ENCODE measurements around the gene TMEM38A.
A peak's percentile ranks its signal among the peaks of the same experiment; 100 is the strongest.
"Not testable (repeated sequence)": the region's sequence is repeated elsewhere in the genome, so short reads cannot be mapped to it uniquely, and the experiment has no call there.

TMEM38A gene

DNA sequence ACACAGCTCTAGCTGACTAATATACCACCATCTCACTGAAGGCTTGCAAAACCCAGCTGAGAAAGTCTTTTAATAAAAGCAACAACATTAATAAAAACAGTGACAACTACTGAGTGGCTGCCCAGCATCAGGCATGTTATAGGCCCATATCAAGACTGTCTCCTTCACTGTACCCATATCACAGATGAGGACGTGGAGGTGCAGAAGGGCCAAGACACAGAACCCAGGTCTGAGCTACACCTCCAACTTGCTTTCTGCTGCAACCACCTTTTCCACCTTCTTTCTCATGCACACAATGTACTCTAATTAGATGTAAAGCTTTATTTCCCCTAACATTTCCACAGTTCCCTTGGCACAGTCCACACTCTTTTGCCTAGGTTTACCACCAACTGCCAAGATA, 22.3 kb upstream of the TMEM38A start:
- DNase-seq (ENCODE audit: low spot score): no peak

DNA sequence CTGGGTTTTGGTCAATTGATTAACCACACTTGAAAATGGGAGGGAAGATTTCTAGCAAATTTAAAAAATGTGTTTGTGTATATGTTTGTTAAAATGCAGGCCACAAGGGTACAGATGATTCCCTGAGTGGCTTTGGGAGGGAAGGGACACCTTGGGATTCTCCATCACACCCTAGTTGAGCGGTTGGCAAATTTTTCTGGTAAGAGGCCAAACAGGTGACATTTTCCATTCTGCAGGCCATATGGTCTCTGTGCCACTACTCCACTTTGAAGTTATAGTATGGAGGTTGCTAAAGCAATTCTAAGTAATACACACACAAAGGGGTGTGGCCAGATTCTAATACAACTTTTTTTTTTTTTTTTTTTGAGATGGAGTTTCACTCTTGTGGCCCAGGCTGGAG, 20.0 kb upstream of the TMEM38A start:
- DNase-seq (ENCODE audit: low spot score): no peak

DNA sequence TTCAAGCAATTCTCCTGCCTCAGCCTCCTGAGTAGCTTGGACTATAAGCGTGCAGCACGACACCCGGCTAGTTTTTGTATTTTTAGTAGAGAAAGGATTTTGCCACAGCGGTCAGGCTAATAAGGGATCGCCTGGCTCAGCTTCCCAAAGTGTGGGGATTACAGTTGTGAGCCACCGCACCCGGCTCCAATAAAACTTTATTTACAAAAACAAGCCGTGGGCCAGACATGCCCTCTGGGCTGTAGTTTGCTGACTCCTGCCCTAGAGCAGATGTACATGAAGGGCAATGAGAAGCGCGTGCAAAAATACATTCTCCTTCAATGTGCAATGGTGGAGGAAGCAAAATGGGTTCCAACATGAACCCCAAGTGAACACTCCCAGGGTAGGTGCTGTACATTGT, 19.2 kb upstream of the TMEM38A start:
- DNase-seq (ENCODE audit: low spot score): no peak

DNA sequence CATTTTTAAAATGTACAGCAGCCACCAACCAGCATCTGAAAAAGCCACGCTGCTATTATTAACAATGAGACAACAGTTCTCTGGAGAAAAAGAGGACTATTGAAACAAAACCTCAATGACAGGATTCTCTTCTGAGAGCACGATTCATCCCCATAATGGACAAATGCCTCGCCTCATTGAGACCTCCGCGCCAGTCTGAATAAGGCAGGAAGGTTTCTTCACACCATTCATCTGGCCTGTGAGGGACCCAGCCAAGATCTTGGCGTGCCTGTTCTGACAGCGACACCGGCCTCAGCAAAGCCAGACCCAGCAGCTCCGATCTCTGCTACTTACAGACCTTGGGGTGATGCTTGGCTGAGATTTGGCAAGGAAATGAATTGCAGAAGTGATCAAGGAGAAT, 15.8 kb upstream of the TMEM38A start:
- DNase-seq (ENCODE audit: low spot score): no peak

DNA sequence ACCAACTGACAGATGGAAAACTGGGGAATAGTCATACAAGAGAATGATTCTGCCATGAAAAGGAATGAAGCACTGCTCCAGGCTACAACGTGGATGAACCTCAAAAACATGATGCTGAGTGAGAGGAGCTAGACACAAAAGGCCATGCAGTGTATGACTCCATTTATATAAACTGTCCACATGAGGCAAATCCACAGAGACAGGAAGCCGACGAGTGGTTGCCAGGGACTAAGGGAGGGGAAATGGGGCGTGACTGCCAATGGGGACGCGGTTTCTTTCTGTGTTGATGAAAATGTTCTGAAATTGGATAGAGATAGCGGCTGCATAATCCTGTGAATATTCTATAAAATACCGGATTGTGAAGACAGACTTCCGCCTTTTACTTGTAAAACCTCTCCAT, 11.2 kb upstream of the TMEM38A start:
- peak; percentile 40 for DNase-seq (ENCODE audit: low spot score)

DNA sequence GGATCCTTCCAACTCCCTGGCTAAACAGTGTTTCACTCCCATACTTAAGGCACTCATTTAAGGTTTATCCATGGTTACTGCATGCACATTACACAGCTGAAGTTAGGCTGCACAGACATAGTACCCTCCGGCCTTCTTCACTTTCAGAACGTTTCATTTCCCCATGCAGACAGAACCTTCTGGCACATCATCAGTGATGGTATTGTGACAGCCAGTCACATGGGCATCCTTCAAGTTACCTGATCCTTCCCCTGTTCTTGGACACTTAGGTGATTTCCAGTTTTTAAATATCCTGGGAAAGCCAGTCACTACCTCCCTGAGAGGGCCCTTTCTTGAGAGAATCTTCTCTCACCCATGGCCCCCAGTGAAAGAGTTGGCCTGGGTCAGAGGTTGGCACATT, 10.1 kb upstream of the TMEM38A start:
- no peak for DNase-seq (ENCODE audit: low spot score)

DNA sequence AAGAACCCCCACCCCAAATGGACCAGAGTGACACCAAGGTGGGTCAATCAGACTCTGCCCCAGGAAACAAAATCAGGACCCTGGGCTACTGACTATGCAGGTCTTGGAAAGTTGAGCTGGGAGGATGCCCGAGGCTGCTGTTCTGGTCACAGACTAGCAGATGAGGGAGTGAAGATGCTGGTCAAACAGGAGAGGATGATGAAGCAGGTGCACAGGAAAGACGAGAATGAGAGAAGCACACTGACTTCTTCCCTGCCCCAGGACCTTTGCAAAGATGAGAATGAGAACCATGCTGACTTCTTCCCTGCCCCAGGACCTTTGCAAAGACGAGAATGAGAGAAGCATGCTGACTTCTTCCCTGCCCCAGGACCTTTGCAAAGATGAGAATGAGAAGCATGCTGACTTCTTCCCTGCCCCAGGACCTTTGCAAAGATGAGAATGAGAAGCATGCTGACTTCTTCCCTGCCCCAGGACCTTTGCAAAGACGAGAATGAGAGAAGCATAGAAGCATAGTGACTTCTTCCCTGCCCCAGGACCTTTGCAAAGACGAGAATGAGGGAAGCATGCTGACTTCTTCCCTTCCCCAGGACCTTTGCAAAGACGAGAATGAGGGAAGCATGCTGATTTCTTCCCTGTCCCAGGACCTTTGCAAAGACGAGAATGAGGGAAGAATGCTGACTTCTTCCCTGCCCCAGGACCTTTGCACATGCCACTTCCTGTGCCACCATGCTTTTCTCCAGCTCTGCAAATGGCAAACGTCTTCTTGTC, 9.3 kb upstream of the TMEM38A start:
- not testable (repeated sequence) for DNase-seq (ENCODE audit: low spot score)

DNA sequence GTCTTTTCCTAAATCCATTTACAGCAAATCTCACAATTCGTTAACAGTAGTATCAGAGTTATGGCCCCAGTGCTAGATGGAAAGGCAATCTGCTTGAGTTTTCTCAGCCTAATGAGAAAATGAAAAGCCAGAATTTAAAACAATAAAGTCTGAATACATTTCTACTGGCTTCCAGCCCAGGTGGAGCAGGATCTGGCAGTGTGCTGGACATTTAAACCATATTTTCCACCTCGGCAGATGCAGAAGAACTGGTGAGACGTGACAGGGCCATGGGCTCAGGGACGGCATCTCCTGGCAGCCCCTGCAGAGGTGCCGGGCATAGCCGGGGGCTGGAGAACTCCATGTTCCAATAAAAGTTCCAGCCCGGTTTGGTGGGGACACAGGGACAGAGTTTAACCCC, 8.1 kb upstream of the TMEM38A start:
- no peak for DNase-seq (ENCODE audit: low spot score)

DNA sequence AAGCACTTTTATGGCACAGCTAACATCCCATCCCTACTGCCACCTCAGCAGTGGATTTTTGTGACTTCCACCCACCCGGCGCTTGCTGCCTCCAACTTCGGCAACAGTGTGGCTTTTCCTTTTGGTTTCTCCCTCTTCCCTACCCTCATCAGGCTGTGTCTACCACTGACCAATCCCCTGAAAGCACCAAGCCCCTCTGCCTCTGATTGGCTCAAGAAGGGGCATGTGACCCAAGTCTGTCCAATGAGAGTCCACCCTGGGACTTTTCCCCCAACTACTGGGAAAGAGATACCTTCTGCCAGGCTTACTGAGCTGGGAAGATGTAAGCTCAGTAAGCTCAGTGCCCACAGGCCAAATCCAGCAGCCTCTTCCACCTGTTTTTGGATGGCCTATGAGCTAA, 6.8 kb upstream of the TMEM38A start:
- DNase-seq (ENCODE audit: low spot score): no peak

DNA sequence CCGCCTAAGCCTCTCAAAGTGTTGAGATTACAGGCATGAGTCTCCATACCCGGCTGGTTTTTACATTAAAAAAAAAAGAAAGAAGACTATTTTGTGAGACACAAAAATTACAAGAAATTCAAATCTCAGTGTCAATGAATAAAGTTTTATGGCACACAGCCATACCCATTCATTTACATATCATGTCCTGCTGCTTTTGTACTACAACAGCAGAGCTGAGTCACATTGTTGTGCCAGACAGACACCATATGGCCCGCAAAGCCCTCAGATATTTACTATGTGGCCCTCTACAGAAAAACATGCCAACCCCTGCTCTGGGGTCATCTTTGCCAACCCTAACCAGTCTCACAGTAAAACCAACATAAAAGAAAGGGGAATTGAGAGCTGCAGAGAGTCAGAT, 6.3 kb upstream of the TMEM38A start:
- no peak for DNase-seq (ENCODE audit: low spot score)

DNA sequence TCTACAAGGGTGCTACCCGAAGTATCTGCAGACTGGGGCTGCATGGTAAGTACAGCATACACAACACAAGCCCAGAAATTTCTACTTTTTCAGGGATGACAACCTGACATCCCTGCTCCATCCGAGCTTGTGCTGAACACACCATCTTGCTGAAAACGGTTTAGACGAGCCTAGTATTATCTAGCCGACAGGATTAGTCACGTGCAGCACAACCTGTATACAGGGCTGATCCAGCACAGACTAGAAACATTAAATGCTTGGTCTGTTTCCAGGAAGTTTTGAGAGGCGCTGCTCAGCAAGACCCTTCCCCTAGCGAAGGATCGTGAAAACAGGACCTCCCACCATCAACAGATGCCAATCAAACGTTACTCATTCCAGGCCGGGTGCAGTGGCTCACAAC, 5.2 kb upstream of the TMEM38A start:
- no peak for DNase-seq (ENCODE audit: low spot score)

DNA sequence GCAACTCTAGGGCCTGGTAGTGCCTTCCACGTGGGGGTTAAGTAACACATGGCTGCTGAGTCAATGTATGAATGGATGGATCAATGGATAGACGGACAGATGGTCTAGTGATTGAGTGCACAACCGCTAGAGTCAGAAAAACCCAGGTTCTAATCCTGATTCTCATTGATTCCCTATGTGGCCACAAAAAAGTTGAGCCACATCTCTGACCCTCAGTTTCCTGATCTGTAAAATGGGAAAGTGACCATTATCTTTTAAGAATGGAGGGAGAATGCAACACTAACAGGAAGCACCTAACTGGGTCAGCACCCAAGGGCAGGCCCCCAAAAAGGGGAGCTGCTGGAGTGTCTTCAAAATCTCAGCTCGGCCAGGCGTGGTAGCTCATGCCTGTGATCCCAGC, 3.6 kb upstream of the TMEM38A start:
- DNase-seq (ENCODE audit: low spot score): no peak

DNA sequence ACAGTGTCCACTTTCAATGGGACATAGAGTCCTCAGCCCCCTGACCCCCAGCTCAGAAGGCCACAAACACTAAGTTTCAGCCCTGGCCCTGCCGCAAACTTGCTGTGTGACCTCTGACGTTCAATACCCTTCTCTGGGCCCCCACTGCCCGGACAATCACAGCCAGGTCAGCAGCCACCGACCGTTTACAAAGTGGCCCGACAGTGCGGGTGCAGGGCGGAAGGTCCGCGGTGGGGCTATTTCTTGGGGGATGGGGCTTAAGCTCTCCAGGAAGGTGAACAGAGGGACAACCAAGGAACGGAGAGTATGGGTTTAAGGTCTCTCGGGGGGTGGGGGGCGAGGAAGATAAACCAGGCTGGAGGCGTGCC, 1.5 kb upstream of the TMEM38A start:
- DNase-seq (ENCODE audit: low spot score): peak; percentile 3

DNA sequence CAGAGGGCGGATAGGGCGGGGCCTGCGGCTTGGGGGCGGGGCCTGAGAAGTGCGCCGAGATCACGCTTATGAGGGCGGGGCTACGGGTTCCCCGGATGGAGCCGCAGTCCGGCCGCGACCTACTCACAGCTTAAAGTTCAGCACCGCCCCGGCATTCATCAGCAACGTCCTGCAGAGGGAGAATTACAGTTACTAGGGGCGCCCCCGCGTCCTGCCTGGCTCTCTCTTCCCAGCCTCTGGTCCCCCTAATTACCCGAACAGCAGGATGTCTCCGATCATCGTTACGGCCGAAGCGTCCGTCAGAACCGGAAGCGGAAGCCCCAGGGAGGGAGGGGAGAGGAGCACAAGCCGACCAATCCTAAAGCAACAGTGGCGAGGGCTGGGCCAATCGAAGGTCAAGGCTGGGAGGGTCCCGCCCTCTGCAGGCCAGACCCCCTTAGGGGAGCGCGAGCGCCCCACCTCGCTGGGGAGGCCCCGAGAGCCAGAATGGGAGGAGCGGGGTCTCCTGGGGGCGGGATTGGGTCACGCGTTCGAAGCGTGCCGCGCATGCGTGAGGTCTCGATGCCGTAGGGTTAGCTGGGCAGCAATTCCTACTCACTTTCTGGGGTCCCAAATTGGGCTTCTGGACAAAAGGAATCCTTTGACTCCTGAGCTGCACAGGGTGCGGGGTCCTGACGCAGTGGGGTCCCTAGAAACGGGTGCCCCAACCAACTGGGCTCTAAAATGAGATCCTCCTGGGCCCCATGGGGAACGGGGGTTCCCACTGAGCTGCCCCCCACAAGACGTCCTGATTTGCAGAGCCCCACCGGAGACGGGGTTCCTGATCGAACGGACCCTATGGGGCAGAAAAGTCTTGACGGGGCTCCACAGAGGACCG, 869 bp upstream of the TMEM38A start, which contains the start of gene SMIM7:
SMIM7 (minus strand) TSS at position 313 of the 877 bp plus-strand sequence; CDS start at position 279, 34 bp downstream.
- peak; percentile 98 for DNase-seq (ENCODE audit: low spot score)

DNA sequence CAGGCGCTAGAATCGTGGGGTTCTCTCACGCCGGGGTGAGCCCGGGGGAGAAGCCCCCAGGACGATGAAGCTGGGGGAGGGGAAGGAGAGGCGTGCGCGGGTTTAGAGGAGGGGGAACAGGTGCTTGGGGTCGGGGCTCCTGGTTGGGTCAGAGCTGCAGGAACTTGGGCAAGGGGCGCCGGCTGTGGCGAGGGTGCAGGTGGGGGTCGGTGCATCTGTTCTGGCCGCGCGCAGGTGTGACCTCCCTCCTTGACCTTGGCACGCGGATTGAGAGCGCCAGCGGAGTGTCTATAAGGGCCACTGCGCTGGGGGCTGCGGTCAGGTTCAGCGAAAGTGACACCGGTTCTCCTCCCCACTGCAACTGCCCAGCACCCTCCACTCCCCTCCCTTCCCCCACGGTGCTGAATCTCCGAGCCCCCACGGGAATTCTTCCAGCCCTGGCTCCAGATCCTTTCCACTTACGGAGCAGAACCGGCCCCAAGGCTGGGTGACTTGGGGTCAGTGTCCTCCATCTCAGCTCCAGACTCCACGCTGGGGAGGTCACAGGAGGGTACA, 618 bp downstream of the TMEM38A start:
- DNase-seq (ENCODE audit: low spot score): no peak

DNA sequence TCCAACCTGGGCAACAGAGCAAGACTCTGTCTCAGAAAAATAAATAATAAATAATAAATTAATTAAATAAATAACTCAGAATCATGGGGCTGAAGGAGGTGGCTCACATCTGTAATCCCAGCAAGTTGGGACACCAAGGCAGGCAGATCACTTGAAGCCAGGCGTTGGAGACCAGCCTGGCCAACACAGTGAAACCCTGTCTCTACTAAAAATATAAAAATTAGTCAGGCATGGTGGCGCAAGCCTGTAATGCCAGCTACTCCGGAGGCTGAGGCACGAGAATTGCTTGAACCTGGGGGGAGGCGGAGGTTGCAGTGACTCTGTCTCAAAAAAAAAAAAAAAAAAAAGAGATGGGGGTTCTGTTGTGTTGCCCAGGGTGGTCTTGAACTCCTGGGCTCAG, 7.2 kb downstream of the TMEM38A start:
- DNase-seq (ENCODE audit: low spot score): no peak

DNA sequence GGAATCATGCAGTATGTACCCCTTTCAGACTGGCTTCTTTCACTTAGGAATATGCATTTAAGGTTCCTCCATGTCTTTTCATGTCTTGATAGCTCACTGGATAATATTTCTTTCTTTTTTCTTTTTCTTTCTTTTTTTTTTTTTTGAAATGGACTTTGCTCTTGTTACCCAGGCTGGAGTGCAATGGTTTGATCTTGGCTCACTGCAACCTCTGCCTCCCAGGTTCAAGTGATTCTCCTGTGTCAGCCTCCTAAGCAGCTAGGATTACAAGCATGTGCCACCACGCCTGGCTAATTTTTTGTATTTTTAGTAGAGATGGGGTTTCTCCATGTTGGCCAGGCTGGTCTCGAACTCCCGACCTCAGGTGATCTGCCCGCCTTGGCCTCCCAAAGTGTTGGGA, 7.8 kb downstream of the TMEM38A start:
- DNase-seq (ENCODE audit: low spot score): not testable (repeated sequence)

DNA sequence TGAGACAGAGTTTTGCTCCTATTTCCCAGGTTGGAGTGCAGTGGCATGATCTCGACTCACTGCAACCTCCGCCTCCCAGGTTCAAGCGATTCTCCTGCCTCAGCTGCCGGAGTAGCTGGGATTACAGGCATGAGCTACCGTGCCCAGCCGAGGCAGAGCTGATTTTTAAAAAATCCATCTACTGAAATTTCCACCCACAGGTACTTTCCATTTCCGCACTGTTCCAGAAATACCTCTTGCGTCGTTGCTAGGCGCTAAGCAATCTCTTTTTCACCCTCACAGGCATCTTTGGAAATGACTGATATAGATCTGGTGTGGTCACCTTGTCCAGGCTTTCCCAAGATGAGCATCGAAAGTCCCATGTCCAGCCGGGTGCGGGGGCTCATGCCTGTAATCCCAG, 9.4 kb downstream of the TMEM38A start:
- no peak for DNase-seq (ENCODE audit: low spot score)

DNA sequence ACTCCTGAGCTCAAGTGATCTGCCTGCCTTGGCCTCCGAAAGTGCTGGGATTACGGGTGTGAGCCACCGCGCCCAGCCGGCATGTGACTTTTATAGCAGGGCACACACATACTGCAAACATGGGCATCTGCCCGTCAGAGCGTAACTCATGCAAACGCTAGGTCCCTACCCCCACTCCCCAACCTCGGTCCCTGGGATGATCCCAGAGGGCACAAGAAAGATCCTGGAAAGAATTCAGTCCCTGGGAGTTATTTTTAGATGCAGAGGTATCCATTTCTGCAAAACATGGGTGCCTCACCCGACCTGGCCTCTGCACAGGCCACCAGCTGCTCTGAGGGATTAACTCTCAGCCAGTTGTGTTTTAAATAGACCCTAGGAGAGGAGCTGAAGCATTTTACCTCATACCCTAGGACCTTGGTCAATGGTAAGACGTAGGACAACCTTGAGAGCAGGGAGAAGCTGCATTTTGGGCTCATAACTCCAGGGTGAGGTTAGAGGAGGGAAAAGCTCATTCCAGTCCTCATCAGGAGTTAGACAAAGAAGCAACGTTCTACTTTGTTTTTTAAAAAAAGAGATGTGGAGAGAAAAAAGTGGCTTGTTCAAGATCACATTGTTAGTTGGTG, 10.8 kb downstream of the TMEM38A start:
- no peak for DNase-seq (ENCODE audit: low spot score)

DNA sequence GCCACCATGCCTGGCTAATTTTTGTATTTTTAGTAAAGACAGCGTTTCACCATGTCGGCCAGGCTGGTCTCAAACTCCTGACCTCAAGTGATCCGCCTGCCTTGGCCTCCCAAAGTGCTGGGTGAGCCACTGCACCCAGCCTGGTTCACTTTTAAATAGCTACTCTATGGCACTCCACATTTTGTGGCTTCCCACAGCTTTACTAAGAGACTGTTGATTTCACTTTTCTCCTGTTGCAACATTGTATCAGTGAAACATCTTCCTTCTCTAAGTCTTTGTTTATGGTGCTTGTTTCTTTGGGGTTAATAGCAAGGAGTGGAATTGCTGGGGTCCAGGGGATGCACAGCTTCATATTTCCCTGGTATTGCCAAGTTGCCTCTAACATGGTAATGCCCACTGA, 12.3 kb downstream of the TMEM38A start:
- DNase-seq (ENCODE audit: low spot score): no peak

DNA sequence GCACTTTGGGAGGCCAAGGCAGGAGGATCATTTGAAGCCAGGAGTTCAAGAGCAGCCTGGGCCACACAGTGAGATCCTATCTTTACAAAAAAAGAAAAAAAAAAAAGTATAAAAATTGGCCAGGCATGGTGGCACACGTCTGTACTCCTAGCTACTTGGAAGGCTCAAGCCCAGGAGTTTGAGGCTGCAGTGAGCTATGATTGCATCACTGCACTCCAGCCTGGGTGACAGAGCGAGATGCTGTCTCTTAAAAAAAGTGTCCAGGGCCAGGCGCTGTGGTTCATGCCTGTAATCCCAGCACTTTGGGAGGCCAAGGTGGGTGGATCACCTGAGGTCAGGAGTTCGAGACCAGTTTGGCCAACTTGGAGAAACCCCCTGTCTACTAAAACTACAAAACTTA, 12.9 kb downstream of the TMEM38A start:
- DNase-seq (ENCODE audit: low spot score): not testable (repeated sequence)

DNA sequence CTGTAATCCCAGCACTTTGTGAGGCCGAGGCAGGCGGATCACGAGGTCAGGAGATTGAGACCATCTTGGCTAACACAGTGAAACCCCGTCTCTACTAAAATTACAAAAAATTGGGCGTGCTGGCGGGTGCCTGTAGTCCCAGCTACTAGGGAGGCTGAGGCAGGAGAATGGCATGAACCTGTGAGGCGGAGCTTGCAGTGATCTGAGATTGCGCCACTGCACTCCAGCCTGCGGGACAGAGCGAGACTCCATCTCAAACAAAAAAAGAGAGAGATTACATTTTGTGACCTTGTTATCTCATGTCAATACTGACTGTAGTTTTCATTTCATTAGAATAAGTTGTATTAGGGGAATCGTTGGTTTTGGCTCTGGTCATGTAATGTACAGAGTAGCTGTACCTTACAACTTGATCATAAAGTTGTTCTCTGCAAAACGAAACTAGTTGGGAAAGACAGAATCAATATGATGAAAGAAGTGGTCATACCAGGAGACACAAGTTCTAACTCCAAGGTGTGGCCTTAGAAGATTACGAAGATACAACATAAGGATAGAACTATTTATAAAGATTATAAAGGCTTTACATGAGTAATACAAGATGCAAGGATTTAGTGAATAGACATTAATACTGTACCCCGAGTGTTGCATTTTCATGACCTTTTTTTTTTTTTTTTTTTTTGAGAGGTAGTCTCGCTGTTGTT, 15.3 kb downstream of the TMEM38A start:
- no peak for DNase-seq (ENCODE audit: low spot score)

All from kidney tubule cell (primary cell).